Memory B cell (primary cell): ENCODE data around the gene MAPK4.

Experiments
- ATAC-seq: fragments of 150-1000 bp; cut with Tn5 transposase; 2 replicates; pipeline ENCODE4 v1.10.0; 2021; ENCODE audit warnings: low read depth, mild to moderate bottlenecking, moderate library complexity
- DNase-seq, 2 donors: peaks; one replicate each; pipeline ENCODE4 v3.0.0; 2022; ENCODE audit warnings: low spot score in 2 of 2
- H3K27ac Mint-ChIP-seq: one replicate; pipeline ENCODE4 v1.8.0; 2022; ENCODE audit warnings: mild to moderate bottlenecking, moderate library complexity, mixed read lengths
- H3K27me3 Mint-ChIP-seq: one replicate; pipeline ENCODE4 v1.8.0; 2022; ENCODE audit warnings: mixed read lengths
- H3K36me3 Mint-ChIP-seq: one replicate; pipeline ENCODE4 v1.8.0; 2022; ENCODE audit warnings: mild to moderate bottlenecking, mixed read lengths
- H3K4me1 Mint-ChIP-seq: one replicate; pipeline ENCODE4 v1.8.0; 2022; ENCODE audit warnings: mixed read lengths
- H3K4me3 Mint-ChIP-seq: one replicate; pipeline ENCODE4 v1.8.0; 2022; ENCODE audit warnings: mild to moderate bottlenecking, moderate library complexity, mixed read lengths
- H3K9me3 Mint-ChIP-seq: one replicate; pipeline ENCODE4 v1.8.0; 2022; ENCODE audit warnings: mixed read lengths

Gene MAPK4

DNA sequence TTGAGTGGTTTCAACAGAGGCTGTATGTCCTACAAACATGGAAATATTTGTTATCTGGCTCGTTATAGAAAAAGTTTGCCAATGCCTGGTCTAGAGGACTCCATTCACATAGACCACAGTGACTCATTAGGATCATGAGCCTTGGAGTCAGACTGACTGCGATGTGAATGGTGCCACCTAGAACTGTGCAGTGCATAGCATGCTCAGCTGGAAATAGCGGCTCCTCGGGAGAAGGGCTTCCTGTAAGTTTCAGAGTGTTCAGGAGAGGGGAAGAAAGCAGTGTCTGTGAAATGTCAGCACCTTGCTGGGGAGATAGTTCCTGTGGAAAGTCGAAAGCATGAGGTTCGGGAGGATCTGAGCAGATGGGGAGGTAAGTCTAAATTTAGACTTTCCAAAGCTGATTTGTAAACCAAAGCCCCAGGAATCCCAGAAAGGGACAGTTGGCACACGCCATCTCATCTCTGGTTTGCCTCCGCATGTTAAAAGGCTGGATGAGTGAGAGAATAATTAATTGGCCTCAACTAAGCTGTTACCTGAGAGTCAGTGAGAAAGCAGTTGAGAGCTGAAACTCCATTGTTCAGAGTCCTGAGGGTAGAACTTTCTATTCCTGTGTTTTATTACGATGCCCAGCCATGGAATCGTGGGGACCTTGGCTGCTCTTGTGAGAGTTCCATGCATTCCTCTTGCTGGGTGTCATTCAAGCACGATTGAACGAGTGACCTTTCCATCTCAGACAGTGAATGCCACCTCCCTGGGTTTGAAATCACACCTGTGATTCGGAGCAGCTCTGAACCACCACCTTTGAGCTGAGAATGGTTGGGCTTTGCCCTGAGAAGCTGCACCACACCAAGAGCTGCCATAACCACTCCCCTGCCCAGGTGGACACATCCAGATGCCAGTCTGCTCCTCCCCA lies 99.5 kb downstream of the MAPK4 start:
- H3K4me1 Mint-ChIP-seq: no peaks in the 10 kb centered on the region
- H3K27ac Mint-ChIP-seq: no peak overlapping the region
- peaks cover 1% of the 10 kb centered on the region for H3K9me3 Mint-ChIP-seq
- DNase-seq (no peak), ATAC-seq (no peak)
- H3K36me3 Mint-ChIP-seq: no peaks in the 10 kb centered on the region
- peaks cover 2% of the 10 kb centered on the region for H3K27me3 Mint-ChIP-seq
- no peak overlapping the region for H3K4me3 Mint-ChIP-seq

DNA sequence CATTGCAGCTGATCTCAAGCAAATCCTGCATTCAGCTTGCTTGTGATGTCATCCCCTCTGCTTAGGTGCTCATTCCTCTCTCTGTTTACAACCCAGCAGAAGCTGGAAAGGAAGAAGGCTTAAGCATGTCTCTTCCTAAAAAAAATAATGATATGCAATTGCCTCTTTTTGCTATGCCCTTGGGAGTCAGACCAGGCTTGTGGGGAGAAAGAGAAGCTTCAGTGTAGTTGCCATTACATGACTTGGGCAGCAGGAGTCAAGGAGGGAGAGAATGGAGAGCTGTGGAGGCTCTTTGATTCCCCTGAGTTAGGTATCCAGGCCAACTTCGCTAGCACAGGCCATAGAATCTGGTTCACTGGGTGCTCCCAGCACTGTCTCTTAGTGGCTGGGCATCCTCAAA lies 101.1 kb downstream of the MAPK4 start:
- ATAC-seq (no peak), DNase-seq (no peak)
- Mint-ChIP-seq H3K27ac (no peak overlapping the region), H3K27me3 (peaks cover 2% of the 10 kb centered on the region), H3K36me3 (no peaks in the 10 kb centered on the region), H3K4me3 (no peak overlapping the region), H3K4me1 (no peaks in the 10 kb centered on the region), H3K9me3 (peaks cover 1% of the 10 kb centered on the region)

DNA sequence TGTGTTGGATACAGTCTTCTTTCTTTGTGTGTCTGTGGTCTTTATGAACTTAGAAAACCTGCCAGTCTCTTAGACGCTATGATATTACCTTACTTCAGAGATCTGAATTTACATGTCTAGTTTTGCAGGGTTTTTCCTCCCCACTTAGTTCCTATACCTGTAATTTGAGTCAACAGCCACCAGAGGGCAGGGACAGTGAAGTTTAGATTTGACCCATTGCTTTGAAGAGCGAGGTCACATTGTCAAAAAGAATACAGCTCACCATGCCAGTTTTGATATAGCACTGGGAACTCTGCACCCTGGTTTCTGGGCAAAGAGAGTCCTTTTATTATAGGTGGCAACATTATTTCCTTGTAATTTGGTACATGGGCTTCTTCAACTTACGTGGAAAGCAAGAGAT lies 102.3 kb downstream of the MAPK4 start:
- peaks cover 5% of the 10 kb centered on the region for H3K27me3 Mint-ChIP-seq
- H3K27ac Mint-ChIP-seq: no peak overlapping the region
- no peaks in the 10 kb centered on the region for H3K36me3 Mint-ChIP-seq
- DNase-seq (no peak), ATAC-seq (no peak)
- peaks cover 1% of the 10 kb centered on the region for H3K9me3 Mint-ChIP-seq
- H3K4me1 Mint-ChIP-seq: no peaks in the 10 kb centered on the region
- H3K4me3 Mint-ChIP-seq: no peak overlapping the region

DNA sequence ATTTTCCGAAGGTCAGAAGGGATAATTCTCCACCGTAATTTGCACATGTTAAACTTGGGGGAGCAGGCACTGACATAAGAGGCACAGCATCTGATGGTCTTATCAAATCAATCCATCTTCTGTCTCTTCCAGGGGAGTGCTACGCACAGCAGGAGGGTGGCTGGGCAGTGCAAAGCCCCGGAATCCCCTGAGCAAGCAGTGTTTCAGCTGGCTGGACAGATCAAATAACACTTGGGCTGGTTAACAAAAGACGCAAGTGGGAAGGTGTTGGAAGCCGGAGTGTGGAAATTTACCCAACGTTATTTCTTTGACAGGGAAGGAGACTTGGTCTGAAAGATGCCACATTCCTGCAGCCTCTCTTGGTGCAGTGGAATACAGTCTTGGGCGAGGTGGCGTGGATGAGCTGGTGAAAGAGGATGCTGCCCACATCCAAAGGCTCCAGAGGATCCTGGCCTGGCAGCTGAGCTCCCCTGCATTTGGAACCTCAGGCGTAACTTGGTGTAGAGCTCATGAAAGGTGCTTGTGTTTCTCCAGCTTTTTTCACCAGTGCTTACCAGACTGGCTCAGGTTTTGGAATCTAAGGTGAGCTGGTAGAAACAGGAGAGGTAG lies 103.0 kb downstream of the MAPK4 start:
- H3K9me3 Mint-ChIP-seq: peaks cover 1% of the 10 kb centered on the region
- no peak for ATAC-seq
- no peaks in the 10 kb centered on the region for H3K4me1 Mint-ChIP-seq
- no peaks in the 10 kb centered on the region for H3K36me3 Mint-ChIP-seq
- no peak for DNase-seq
- H3K27ac Mint-ChIP-seq: no peak overlapping the region
- H3K4me3 Mint-ChIP-seq: no peak overlapping the region
- peaks cover 6% of the 10 kb centered on the region for H3K27me3 Mint-ChIP-seq

DNA sequence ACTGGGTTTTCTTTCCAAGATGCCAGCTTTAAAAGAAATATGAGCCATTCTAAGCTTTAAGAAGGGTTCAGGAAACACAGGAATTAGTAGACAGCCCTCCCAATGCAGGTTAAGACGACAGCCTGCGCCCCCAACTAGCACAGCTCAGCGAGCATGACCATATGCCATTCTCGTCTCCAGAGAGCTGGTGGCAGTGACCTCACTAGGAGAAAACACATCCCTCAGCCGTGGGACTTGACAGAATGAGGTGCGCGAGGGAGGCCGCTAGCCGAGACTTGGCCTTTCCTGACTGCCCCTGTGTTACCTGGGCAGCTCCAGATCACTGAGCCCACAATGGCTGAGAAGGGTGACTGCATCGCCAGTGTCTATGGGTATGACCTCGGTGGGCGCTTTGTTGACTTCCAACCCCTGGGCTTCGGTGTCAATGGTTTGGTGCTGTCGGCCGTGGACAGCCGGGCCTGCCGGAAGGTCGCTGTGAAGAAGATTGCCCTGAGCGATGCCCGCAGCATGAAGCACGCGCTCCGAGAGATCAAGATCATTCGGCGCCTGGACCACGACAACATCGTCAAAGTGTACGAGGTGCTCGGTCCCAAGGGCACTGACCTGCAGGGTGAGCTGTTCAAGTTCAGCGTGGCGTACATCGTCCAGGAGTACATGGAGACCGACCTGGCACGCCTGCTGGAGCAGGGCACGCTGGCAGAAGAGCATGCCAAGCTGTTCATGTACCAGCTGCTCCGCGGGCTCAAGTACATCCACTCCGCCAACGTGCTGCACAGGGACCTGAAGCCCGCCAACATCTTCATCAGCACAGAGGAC lies 103.9 kb downstream of the MAPK4 start:
- H3K36me3 Mint-ChIP-seq: no peaks in the 10 kb centered on the region
- H3K9me3 Mint-ChIP-seq: peaks cover 1% of the 10 kb centered on the region
- no peak overlapping the region for H3K4me3 Mint-ChIP-seq
- no peaks in the 10 kb centered on the region for H3K4me1 Mint-ChIP-seq
- no peak overlapping the region for H3K27ac Mint-ChIP-seq
- DNase-seq (no peak), ATAC-seq (no peak)
- H3K27me3 Mint-ChIP-seq: peaks cover 6% of the 10 kb centered on the region

DNA sequence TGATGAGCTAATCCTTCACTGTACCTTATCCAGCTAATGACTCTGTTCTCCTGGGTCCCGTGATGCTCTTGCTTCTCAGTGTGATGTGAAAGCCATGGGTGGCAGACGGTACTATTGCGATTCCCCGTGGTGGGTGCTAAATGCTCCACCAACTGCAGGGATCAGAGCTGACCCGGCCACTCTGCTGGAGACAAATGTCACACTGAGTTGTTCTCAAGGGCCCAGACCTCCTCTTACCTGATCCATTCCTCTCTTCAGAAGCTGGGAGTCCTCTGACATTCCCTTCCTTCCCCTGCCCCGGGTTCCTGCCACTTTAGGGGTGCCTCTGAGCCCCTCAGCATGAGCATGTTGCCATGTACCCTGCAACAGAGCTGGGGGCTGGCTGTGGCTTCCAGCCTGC lies 105.1 kb downstream of the MAPK4 start:
- Mint-ChIP-seq H3K4me1 (no peaks in the 10 kb centered on the region), H3K36me3 (no peaks in the 10 kb centered on the region), H3K4me3 (no peak overlapping the region), H3K27me3 (peaks cover 4% of the 10 kb centered on the region), H3K27ac (no peak overlapping the region), H3K9me3 (peaks cover 1% of the 10 kb centered on the region)
- ATAC-seq: no peak
- no peak for DNase-seq

DNA sequence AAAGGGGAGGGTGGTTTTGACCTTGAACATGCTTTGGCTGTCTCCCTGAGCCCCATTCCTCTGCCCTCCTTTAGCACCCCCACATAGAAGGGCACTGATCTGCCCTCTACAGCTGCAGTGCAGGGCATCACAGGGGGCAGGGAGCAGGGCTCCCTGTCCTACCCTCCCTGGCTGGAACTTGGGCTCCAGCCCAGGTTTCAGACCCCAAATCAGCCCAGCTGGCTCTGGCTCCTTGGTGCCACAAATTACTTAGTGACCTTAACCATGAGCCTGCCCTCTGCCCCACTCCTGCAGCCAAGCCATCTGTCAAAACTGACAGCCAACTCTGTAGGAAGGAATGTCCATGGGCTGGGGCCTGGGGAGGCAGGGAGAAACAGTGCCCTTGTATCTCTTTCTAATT lies 105.6 kb downstream of the MAPK4 start:
- Mint-ChIP-seq H3K4me3 (no peak overlapping the region), H3K4me1 (no peaks in the 10 kb centered on the region), H3K9me3 (peaks cover 1% of the 10 kb centered on the region), H3K36me3 (no peaks in the 10 kb centered on the region), H3K27ac (no peak overlapping the region), H3K27me3 (peaks cover 4% of the 10 kb centered on the region)
- DNase-seq (no peak), ATAC-seq (no peak)

DNA sequence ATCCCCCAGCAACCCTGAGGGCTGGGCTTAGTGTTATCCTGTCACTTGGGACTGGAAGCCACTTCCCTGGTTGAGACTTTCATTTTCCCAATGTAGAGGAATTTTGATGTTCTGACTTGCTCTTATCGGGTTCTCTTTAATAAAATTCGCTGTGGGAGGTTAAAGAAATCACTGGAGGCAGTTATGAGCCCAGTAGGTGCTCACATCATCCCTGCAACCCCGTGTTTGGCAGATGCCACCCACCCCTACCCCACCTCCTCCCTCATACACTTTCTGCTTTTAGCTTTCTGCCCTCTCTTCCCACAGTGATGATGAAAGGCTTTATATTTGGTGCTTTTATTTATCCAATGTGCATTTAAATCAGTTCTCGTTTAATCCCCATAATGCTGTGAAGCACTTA lies 106.6 kb downstream of the MAPK4 start:
- no peaks in the 10 kb centered on the region for H3K36me3 Mint-ChIP-seq
- peaks cover 4% of the 10 kb centered on the region for H3K27me3 Mint-ChIP-seq
- DNase-seq (no peak), ATAC-seq (no peak)
- no peak overlapping the region for H3K4me3 Mint-ChIP-seq
- no peak overlapping the region for H3K27ac Mint-ChIP-seq
- H3K9me3 Mint-ChIP-seq: no peaks in the 10 kb centered on the region
- H3K4me1 Mint-ChIP-seq: no peaks in the 10 kb centered on the region

DNA sequence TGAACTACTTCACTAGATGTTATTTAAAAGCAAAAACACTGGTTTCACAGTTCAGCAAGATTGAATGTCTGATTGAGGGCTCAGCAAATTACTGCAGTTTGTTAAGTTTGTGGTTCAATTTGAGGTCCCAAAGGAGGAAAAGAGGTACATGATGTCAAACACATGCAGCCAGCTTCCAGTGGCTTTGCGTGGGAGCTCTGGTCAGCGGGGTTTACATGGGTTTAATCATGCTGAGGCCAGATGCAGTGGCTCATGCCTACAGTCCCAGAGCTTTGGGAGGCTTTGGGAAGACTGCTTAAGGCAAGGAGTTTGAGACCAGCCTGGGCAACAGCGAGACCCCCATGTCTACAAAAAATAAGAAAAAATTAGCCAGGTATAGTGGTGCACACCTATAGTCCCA lies 111.5 kb downstream of the MAPK4 start:
- Mint-ChIP-seq H3K27me3 (peaks cover 4% of the 10 kb centered on the region), H3K4me3 (no peak overlapping the region), H3K9me3 (no peaks in the 10 kb centered on the region)

DNA sequence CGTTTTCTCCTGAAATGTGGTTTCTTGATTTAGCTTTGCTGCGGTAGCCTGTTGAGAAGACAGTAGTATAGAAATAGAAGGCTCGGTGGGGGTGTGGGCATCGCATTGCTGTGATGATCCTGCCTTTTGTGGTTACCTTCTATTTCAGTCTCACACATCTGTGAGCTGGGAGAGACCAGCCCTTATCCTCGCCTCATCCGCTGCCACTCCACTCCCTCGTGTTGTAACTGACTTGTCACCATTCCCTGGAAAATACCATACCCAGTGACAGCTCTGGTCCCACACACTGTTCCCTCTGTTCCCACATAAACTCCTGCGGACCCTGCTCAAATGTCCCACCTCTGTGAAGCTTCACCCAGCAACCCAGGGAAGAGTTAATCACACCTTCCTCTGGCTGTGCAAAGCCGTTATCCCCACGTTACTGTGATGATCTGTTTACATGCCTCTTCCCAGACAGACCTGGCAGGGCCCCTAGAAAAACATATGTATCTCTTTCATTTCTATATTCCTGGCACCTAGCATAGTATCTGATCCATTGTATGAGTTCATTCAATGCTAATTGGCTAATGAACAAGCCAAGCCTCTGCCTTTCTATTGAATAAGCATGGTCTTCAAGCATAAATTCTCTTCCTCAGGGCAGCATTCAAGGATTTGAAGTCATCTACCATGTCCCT lies 114.6 kb downstream of the MAPK4 start:
- H3K9me3 Mint-ChIP-seq: no peaks in the 10 kb centered on the region
- DNase-seq: no peak
- H3K27ac Mint-ChIP-seq: no peak overlapping the region
- no peaks in the 10 kb centered on the region for H3K4me1 Mint-ChIP-seq
- H3K27me3 Mint-ChIP-seq: no peaks in the 10 kb centered on the region
- H3K4me3 Mint-ChIP-seq: no peak overlapping the region
- H3K36me3 Mint-ChIP-seq: no peaks in the 10 kb centered on the region
- ATAC-seq: no peak

More for the DNA sequence above, 111.5 kb downstream of the MAPK4 start:
- Mint-ChIP-seq H3K27ac (no peak overlapping the region), H3K36me3 (no peaks in the 10 kb centered on the region), H3K4me1 (no peaks in the 10 kb centered on the region)
- no peak for DNase-seq
- ATAC-seq: no peak

DNA sequence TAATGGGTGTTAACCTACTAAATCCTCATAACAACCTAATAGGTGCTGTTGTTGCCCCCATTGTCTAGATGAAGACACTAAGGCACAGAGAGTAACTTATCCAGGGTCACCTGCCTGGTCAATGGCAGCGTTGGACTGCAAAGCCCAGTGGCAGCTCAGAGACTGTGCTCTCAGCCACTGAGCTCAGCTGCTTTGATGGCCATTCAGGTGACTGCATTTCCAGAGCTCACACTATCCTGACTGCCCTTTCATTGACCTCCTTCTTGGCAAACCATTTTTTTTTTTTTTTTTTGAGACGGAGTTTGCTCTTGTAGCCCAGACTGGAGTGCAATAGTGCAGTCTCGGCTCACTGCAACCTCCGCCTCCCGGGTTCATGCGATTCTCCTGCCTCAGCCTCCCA lies 115.2 kb downstream of the MAPK4 start:
- ATAC-seq (no peak), DNase-seq (no peak)
- Mint-ChIP-seq H3K4me3 (no peak overlapping the region), H3K36me3 (no peaks in the 10 kb centered on the region), H3K27ac (no peak overlapping the region), H3K27me3 (no peaks in the 10 kb centered on the region), H3K4me1 (no peaks in the 10 kb centered on the region), H3K9me3 (no peaks in the 10 kb centered on the region)

DNA sequence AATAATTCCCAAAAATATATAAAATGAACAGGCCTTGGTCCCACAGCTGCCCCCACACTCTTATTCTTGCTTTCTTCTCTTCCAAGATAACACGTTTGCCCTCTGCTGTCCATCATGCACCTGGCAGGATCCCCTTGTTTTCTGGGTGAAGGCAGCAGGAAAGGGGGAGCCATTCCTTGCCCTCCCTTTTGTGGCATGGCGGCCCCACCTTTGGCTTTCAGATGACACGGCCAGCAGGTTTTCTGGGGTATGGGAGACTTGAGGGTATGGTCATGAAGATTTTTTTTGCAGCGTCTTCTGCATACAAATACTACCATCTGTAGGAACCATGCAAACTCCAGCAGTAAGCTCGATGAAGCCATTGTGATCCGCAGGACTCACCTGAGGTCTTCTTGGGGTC lies 118.8 kb downstream of the MAPK4 start:
- Mint-ChIP-seq H3K27ac (no peak overlapping the region), H3K4me3 (no peak overlapping the region), H3K9me3 (no peaks in the 10 kb centered on the region), H3K4me1 (no peaks in the 10 kb centered on the region), H3K36me3 (no peaks in the 10 kb centered on the region), H3K27me3 (no peaks in the 10 kb centered on the region)
- DNase-seq (no peak), ATAC-seq (no peak)

DNA sequence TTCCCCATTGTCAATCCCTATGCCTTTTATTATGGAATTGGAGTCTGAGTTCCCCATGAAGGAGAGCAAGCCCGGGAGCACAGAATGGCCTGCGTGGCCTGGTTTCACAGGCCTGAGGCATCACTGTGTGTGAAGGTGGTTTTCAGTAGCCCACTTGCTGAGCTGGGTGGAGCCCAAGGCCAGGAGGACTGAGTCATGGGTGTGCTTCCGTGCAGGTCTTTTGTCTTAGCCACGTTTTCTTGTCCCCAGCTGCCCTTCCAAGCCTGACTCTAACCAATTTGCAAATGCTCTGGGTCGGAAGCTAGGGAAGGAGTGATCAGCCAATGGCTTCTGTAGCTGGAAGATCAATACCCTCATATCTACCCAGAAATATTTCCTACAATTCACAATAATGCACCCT lies 119.2 kb downstream of the MAPK4 start:
- H3K9me3 Mint-ChIP-seq: no peaks in the 10 kb centered on the region

DNA sequence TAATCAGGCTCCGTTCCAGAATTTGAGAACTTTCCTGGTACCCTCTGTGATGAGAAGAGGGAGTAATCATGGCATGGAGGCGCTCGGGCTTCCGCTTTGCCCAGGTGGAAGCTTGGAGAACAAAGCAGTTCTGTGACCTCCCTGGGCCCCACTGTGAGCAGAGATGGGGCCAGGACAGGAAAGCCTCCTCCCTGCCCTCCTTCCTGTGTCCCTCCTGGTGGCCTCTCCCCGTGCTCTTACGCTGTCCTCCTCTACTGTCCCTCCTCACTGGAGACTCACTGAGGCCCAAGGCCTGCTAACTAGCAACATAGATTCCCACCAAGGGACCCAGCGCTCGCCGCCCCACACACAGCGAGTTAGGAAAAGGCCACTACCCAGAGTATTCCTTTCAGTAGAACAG lies 119.8 kb downstream of the MAPK4 start:
- Mint-ChIP-seq H3K9me3 (no peaks in the 10 kb centered on the region), H3K27ac (no peak overlapping the region), H3K27me3 (peaks cover 3% of the 10 kb centered on the region), H3K4me3 (no peak overlapping the region), H3K4me1 (no peaks in the 10 kb centered on the region), H3K36me3 (no peaks in the 10 kb centered on the region)
- DNase-seq (no peak), ATAC-seq (no peak)

More for the DNA sequence above, 119.2 kb downstream of the MAPK4 start:
- Mint-ChIP-seq H3K27me3 (peaks cover 3% of the 10 kb centered on the region), H3K4me3 (no peak overlapping the region), H3K36me3 (no peaks in the 10 kb centered on the region), H3K27ac (no peak overlapping the region), H3K4me1 (no peaks in the 10 kb centered on the region)
- no peak for ATAC-seq
- DNase-seq: no peak
